Endothelial cell (in vitro differentiated cells): ENCODE data around the gene GALNT5. TPM values are rescaled to one million over a fixed set of nuclear protein-coding genes. Genes with fewer than 3 reads are reported as not detected.

Source experiments
- DNase-seq: peaks from one replicate; pipeline ENCODE4 v3.0.0; 2021; ENCODE audit warnings: low spot score
- H3K27ac Mint-ChIP-seq: one replicate; pipeline ENCODE4 v1.8.0; 2021; ENCODE audit warnings: mixed read lengths, inconsistent platforms; ENCODE audit not compliant: unreplicated experiment
- H3K27me3 Mint-ChIP-seq: one replicate; pipeline ENCODE4 v1.8.0; 2021; ENCODE audit warnings: mild to moderate bottlenecking, moderate library complexity, mixed read lengths, inconsistent platforms; ENCODE audit not compliant: unreplicated experiment
- H3K36me3 Mint-ChIP-seq: one replicate; pipeline ENCODE4 v1.8.0; 2021; ENCODE audit warnings: mild to moderate bottlenecking, low read depth, mixed read lengths, inconsistent platforms; ENCODE audit not compliant: unreplicated experiment
- H3K4me1 Mint-ChIP-seq: one replicate; pipeline ENCODE4 v1.8.0; 2021; ENCODE audit warnings: mild to moderate bottlenecking, mixed read lengths, inconsistent platforms; ENCODE audit not compliant: unreplicated experiment
- H3K4me3 Mint-ChIP-seq: one replicate; pipeline ENCODE4 v1.8.0; 2021; ENCODE audit warnings: mild to moderate bottlenecking, mixed read lengths, inconsistent platforms; ENCODE audit not compliant: unreplicated experiment
- H3K9me3 Mint-ChIP-seq: one replicate; pipeline ENCODE4 v1.8.0; 2021; ENCODE audit warnings: mixed read lengths, inconsistent platforms; ENCODE audit not compliant: unreplicated experiment
- CTCF ChIP-seq: fragments of 200-600 bp; sonication (generic); IDR thresholded peaks from one replicate; pipeline ENCODE4 v1.5.0; 2021; ENCODE audit warnings: antibody characterized with exemption; ENCODE audit not compliant: unreplicated experiment
- total RNA-seq: library from RNA; stranded (reverse); fragmentation: NEBNext Ultra II Directional; extraction: Animal tissue kit (Norgen Biotek cat#: 25700); gene quantifications from one replicate; pipeline ENCODE4 v1.2.1, GENCODE V29; 2021; ENCODE audit not compliant: unreplicated experiment

Gene GALNT5
- total RNA-seq, 1 donor from 2014 or later = 0.15 TPM

- peaks cover 2% of the 10 kb centered on the region for H3K27me3 Mint-ChIP-seq
- H3K9me3 Mint-ChIP-seq = no peaks in the 10 kb centered on the region
- no peak for DNase-seq
- H3K4me1 Mint-ChIP-seq = no peaks in the 10 kb centered on the region
- no peak overlapping the region for H3K27ac Mint-ChIP-seq
- no peak for TF ChIP-seq CTCF
- no peak overlapping the region for H3K4me3 Mint-ChIP-seq
- no peaks in the 10 kb centered on the region for H3K36me3 Mint-ChIP-seq
Observed at GRCh38 chr2:157238296-157238695, 19.2 kb upstream of the GALNT5 start.

GRCh38 chr2:157244691-157245090 is 12.8 kb upstream of the GALNT5 start:
- H3K36me3 Mint-ChIP-seq = no peaks in the 10 kb centered on the region
- no peak overlapping the region for H3K27ac Mint-ChIP-seq
- H3K9me3 Mint-ChIP-seq = no peaks in the 10 kb centered on the region
- no peak overlapping the region for H3K4me3 Mint-ChIP-seq
- no peak for DNase-seq
- peaks cover 1% of the 10 kb centered on the region for H3K27me3 Mint-ChIP-seq
- no peak for TF ChIP-seq CTCF
- H3K4me1 Mint-ChIP-seq = no peaks in the 10 kb centered on the region

- Mint-ChIP-seq H3K27me3 (peaks cover 1% of the 10 kb centered on the region), H3K4me3 (no peak overlapping the region), H3K27ac (no peak overlapping the region), H3K9me3 (no peaks in the 10 kb centered on the region), H3K36me3 (no peaks in the 10 kb centered on the region), H3K4me1 (no peaks in the 10 kb centered on the region)
- no peak for DNase-seq
- TF ChIP-seq CTCF = no peak
Observed at GRCh38 chr2:157245144-157245840, 12.2 kb upstream of the GALNT5 start.

- H3K27me3 Mint-ChIP-seq = peaks cover 1% of the 10 kb centered on the region
- H3K27ac Mint-ChIP-seq = no peak overlapping the region
- DNase-seq = no peak
- no peak for TF ChIP-seq CTCF
- H3K4me3 Mint-ChIP-seq = no peak overlapping the region
- H3K36me3 Mint-ChIP-seq = no peaks in the 10 kb centered on the region
- no peaks in the 10 kb centered on the region for H3K4me1 Mint-ChIP-seq
- H3K9me3 Mint-ChIP-seq = no peaks in the 10 kb centered on the region
Observed at GRCh38 chr2:157245846-157246764, 11.4 kb upstream of the GALNT5 start.
